ENCODE data around the gene NHEJ1.

GRCh38 chr2:219198974-219199373, 38.4 kb upstream of the NHEJ1 start:
- TF ChIP-seq CTCF (conservative IDR thresholded peaks at IDR 0.05 in 1 of 2, IDR thresholded peaks at IDR 0.05 in 1 of 2; ENCODE audit: extremely low read depth in 1 of 2, insufficient read depth in 1 of 2, low read depth in 1 of 2, low read length in 2 of 2) (no peak), EZH2 (IDR thresholded peaks at IDR 0.05; ENCODE audit: borderline replicate concordance, low read length) (no peak)
